ENCODE results near the gene RIT2.

Gene RIT2

DNA sequence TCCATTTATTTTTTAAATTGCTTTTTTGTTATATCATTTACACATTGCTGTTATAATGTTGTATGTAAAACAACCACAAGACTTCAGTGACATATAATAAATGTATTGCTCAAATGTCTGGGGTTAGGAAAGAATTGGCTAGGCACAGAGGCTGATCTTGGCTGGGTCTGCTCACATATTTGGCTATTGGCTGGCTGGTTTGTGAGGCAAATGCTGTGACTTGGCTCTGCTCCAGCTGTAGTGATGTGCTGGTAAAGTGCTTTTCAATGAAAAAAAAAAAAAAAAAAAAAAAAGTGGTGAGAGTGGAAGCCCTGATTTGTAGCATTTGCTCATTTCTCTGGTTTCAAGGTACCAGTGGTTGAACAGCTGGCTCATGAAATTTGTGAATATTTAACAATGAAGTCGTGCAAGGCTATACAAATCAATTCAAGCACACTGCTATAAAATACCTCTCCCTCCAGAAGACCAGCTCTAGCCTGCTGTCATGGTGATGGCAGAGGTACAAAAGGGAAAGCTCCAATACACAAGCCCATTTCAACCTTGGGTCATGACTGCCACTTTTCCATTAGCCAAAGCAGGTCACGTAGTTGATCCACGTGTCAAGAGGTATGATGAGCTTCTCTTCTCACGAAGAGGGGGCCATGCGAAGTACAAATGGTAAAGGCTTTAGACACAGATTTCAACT, 43.7 kb upstream of the RIT2 start:
- Histone ChIP-seq H3K36me3 (ENCODE audit: control insufficient read depth, insufficient read depth, low read length) (no peaks in the 10 kb centered on the region), H3K27ac (no peak overlapping the region), H3K9ac (no peak overlapping the region), H3K4me3 (ENCODE audit: low read depth, low read length) (no peak overlapping the region), H3K4me2 (ENCODE audit: low read length) (no peak overlapping the region), H3K79me2 (no peaks in the 10 kb centered on the region), H3K9me3 (ENCODE audit: control insufficient read depth, low read length) (no peaks in the 10 kb centered on the region), H3K27me3 (ENCODE audit: control insufficient read depth, insufficient read depth, low read length) (no peaks in the 10 kb centered on the region), H3K4me1 (no peaks in the 10 kb centered on the region), H2AFZ (no peak overlapping the region)
- TF ChIP-seq, protein P1, sequence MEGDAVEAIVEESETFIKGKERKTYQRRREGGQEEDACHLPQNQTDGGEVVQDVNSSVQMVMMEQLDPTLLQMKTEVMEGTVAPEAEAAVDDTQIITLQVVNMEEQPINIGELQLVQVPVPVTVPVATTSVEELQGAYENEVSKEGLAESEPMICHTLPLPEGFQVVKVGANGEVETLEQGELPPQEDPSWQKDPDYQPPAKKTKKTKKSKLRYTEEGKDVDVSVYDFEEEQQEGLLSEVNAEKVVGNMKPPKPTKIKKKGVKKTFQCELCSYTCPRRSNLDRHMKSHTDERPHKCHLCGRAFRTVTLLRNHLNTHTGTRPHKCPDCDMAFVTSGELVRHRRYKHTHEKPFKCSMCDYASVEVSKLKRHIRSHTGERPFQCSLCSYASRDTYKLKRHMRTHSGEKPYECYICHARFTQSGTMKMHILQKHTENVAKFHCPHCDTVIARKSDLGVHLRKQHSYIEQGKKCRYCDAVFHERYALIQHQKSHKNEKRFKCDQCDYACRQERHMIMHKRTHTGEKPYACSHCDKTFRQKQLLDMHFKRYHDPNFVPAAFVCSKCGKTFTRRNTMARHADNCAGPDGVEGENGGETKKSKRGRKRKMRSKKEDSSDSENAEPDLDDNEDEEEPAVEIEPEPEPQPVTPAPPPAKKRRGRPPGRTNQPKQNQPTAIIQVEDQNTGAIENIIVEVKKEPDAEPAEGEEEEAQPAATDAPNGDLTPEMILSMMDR (IDR thresholded peaks at IDR 0.05), result no peak

DNA sequence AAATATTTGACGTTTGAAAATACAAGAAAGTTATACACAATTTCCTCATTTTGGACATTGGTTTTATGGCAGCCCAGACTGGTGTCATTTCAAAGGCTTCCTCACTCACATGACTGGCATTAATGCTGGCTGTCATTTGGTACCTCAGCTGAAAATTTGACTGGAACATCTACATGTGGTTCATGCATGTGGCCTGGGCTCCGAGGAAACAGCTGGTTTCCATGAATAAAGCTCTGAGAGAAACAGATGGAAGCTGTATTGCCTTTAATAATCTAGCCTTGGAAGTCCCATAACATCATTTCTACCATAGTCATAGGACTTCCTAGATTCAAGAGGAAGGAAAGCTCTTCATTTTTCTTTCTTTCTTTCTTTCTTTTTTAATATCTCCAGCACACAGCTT, 42.9 kb upstream of the RIT2 start:
- Histone ChIP-seq H3K36me3 (ENCODE audit: control insufficient read depth, insufficient read depth, low read length) (no peaks in the 10 kb centered on the region), H3K27me3 (ENCODE audit: control insufficient read depth, insufficient read depth, low read length) (no peaks in the 10 kb centered on the region), H3K27ac (no peak overlapping the region), H3K4me3 (ENCODE audit: low read depth, low read length) (no peak overlapping the region), H3K4me1 (no peaks in the 10 kb centered on the region), H3K9ac (no peak overlapping the region), H3K9me3 (ENCODE audit: control insufficient read depth, low read length) (no peaks in the 10 kb centered on the region), H2AFZ (no peak overlapping the region), H3K4me2 (ENCODE audit: low read length) (no peak overlapping the region), H3K79me2 (no peaks in the 10 kb centered on the region)
- TF ChIP-seq, protein P1 (IDR thresholded peaks at IDR 0.05), result no peak

DNA sequence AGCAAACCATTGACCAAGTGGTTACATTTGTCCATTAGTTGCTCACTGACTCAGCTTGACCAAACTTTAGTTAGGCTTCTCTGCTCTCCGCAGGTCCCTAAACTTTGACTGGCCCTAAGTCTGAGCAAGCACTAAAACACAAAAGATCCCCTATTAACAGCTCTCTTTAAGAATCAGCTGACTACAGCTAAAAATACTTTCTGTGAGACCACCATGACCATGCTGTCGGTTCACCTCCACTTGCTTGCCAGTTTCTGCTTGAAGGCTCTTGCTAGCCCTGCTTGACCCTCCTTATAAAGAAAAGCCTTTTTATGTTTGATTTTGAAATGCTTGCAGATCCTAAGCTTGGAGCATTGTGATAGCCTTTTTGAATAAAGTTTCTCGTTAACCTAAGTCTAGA, 40.4 kb upstream of the RIT2 start:
- Histone ChIP-seq H3K4me1 (no peaks in the 10 kb centered on the region), H3K27ac (no peak overlapping the region), H3K9me3 (ENCODE audit: control insufficient read depth, low read length) (no peaks in the 10 kb centered on the region), H3K27me3 (ENCODE audit: control insufficient read depth, insufficient read depth, low read length) (no peaks in the 10 kb centered on the region), H2AFZ (no peak overlapping the region), H3K4me2 (ENCODE audit: low read length) (no peak overlapping the region), H3K9ac (no peak overlapping the region), H3K79me2 (no peaks in the 10 kb centered on the region), H3K4me3 (ENCODE audit: low read depth, low read length) (no peak overlapping the region), H3K36me3 (ENCODE audit: control insufficient read depth, insufficient read depth, low read length) (no peaks in the 10 kb centered on the region)
- TF ChIP-seq, protein P1 (IDR thresholded peaks at IDR 0.05), result no peak

DNA sequence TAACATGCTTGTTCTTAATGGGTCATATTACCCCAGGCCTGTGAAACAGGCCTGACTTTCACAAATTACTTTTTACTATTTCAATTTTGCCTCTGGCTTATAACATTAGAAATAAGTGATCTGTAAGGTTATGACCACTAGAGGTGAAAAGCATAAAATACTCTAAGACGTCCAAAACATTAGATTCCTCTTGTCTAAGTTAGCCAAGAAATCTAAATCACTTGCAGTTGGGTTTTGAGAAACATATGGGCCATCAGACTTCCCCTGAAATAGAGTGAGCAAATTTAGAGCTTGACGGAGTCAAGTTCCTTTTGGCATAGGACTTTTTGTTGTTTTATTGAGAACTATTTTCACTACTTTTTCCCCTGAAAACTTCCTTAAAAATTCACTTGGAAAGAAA, 32.7 kb upstream of the RIT2 start:
- Histone ChIP-seq H3K9me3 (ENCODE audit: control insufficient read depth, low read length) (no peaks in the 10 kb centered on the region), H3K36me3 (ENCODE audit: control insufficient read depth, insufficient read depth, low read length) (no peaks in the 10 kb centered on the region), H3K4me1 (no peaks in the 10 kb centered on the region), H2AFZ (no peak overlapping the region), H3K4me2 (ENCODE audit: low read length) (no peak overlapping the region), H3K4me3 (ENCODE audit: low read depth, low read length) (no peak overlapping the region), H3K27ac (no peak overlapping the region), H3K79me2 (no peaks in the 10 kb centered on the region), H3K9ac (no peak overlapping the region), H3K27me3 (ENCODE audit: control insufficient read depth, insufficient read depth, low read length) (no peaks in the 10 kb centered on the region)
- TF ChIP-seq, protein P1 (IDR thresholded peaks at IDR 0.05), result no peak

DNA sequence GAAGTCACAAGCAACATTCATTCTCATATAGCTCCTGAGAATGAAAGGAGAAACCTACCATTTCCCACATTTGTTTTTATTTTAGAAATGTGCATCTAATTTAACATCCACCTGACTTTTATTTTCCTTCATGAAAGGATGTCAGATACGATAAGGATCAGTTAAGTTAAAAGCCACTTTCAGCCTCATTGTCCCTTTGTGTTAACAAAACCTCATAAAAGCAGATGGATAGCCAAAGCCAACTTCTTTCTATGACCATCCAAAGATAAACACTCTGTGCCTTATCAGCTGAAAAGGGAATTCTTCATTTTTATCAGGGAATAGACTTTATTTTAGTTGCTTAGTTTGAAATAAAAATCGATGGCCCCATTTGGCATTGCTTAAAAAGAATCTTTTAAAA, 25.7 kb upstream of the RIT2 start:
- Histone ChIP-seq H3K9ac (no peak overlapping the region), H3K79me2 (no peaks in the 10 kb centered on the region), H2AFZ (no peak overlapping the region), H3K36me3 (ENCODE audit: control insufficient read depth, insufficient read depth, low read length) (no peaks in the 10 kb centered on the region), H3K4me3 (ENCODE audit: low read depth, low read length) (no peak overlapping the region), H3K27ac (no peak overlapping the region), H3K27me3 (ENCODE audit: control insufficient read depth, insufficient read depth, low read length) (no peaks in the 10 kb centered on the region), H3K9me3 (ENCODE audit: control insufficient read depth, low read length) (no peaks in the 10 kb centered on the region), H3K4me2 (ENCODE audit: low read length) (no peak overlapping the region), H3K4me1 (no peaks in the 10 kb centered on the region)
- TF ChIP-seq, protein P1 (IDR thresholded peaks at IDR 0.05), result no peak
